GM23248 (cell line): ENCODE data around the gene EFCAB6. TPM values are rescaled to one million over a fixed set of nuclear protein-coding genes. Genes with fewer than 3 reads are reported as not detected.

Experiments
- DNase-seq: peaks from one replicate; pipeline ENCODE4 v3.0.0-alpha.2; 2015
- H2AFZ ChIP-seq: fragments of 200-600 bp; sonication (generic); 2 replicates; pipeline ENCODE4 v1.6.1; 2016; ENCODE audit warnings: antibody characterized with exemption
- H3F3A ChIP-seq: fragments of 200-600 bp; sonication (generic); 2 replicates; pipeline ENCODE4 v1.6.1; 2016; ENCODE audit warnings: mild to moderate bottlenecking, antibody characterized with exemption, mixed run types; ENCODE audit not compliant: insufficient read depth
- H3K27ac ChIP-seq: fragments of 200-600 bp; sonication (generic); 2 replicates; pipeline ENCODE4 v1.5.1; 2016; ENCODE audit warnings: mild to moderate bottlenecking
- H3K27me3 ChIP-seq: fragments of 200-600 bp; sonication (generic); replicated peaks from 2 replicates; pipeline ENCODE4 v1.6.1; 2016; ENCODE audit warnings: mild to moderate bottlenecking; ENCODE audit not compliant: insufficient read depth
- H3K36me3 ChIP-seq: fragments of 200-600 bp; sonication (generic); 2 replicates; pipeline ENCODE4 v1.6.1; 2016; ENCODE audit warnings: low read depth, mild to moderate bottlenecking
- H3K4me1 ChIP-seq: fragments of 200-600 bp; sonication (generic); 2 replicates; pipeline ENCODE4 v1.6.1; 2016; ENCODE audit warnings: mild to moderate bottlenecking; ENCODE audit not compliant: insufficient read depth
- H3K4me2 ChIP-seq: fragments of 200-600 bp; sonication (generic); one replicate; pipeline ENCODE4 v1.6.1; 2016; ENCODE audit warnings: mild to moderate bottlenecking; ENCODE audit not compliant: unreplicated experiment
- H3K4me3 ChIP-seq: fragments of 200-600 bp; sonication (generic); 2 replicates; pipeline ENCODE4 v1.5.1; 2016; ENCODE audit warnings: mild to moderate bottlenecking
- H3K79me2 ChIP-seq: fragments of 200-600 bp; sonication (generic); 2 replicates; pipeline ENCODE4 v1.6.1; 2016; ENCODE audit warnings: mild to moderate bottlenecking; ENCODE audit not compliant: insufficient read depth
- H3K9ac ChIP-seq: fragments of 200-600 bp; sonication (generic); 2 replicates; pipeline ENCODE4 v1.6.1; 2016; ENCODE audit warnings: mild to moderate bottlenecking
- H3K9me2 ChIP-seq: fragments of 200-600 bp; sonication (generic); 2 replicates; pipeline ENCODE4 v1.6.1; 2016; ENCODE audit warnings: mixed run types, mild to moderate bottlenecking, moderate library complexity; ENCODE audit not compliant: insufficient read depth
- H3K9me3 ChIP-seq: fragments of 200-600 bp; sonication (generic); one replicate; pipeline ENCODE4 v1.6.1; 2017; ENCODE audit warnings: low read depth
- H4K20me1 ChIP-seq: fragments of 200-600 bp; sonication (generic); 2 replicates; pipeline ENCODE4 v1.6.0; 2016; ENCODE audit not compliant: insufficient read depth
- EZH2 ChIP-seq: fragments of 200-600 bp; sonication (generic); IDR thresholded peaks from 2 replicates; pipeline ENCODE4 v1.6.1; 2018; ENCODE audit warnings: antibody characterized with exemption, mild to moderate bottlenecking; ENCODE audit not compliant: insufficient read depth, poor library complexity, severe bottlenecking
- EZH2phosphoT487 ChIP-seq: fragments of 200-600 bp; sonication (generic); IDR thresholded peaks from 2 replicates; pipeline ENCODE4 v1.6.1; 2018; ENCODE audit warnings: antibody characterized with exemption, moderate library complexity, mild to moderate bottlenecking, low read depth; ENCODE audit not compliant: insufficient read depth
- WGBS, 2 experiments: methylation state at CpG; one replicate each; pipeline ENCODE4 v1.1.6; 2015 to 2017; ENCODE audit warnings: low lambda C conversion rate in 2 of 2, low coverage in 1 of 2; ENCODE audit errors: missing lambda C conversion rate in 2 of 2; 5-methylcytosine and 5-hydroxymethylcytosine counted together
- in situ Hi-C: fragments of 300-500 bp; cut with MboI; formaldehyde crosslinking; loops from 2 replicates; pipeline ENCODE4 v1.15.0; 2020
- polyA plus RNA-seq: library from polyadenylated mRNA; unstranded; fragments of >200 nt; fragmentation: Nextera tagmentation; extraction: Ambion mirVana; gene quantifications from 2 replicates; pipeline ENCODE4 v1.2.1, GENCODE V29; 2016
- total RNA-seq: library from RNA; depleted of rRNA; stranded (reverse); fragments of >200 nt; shearing (Covaris generic); gene quantifications from 2 replicates; pipeline ENCODE4 v1.2.3, GENCODE V29; 2014

Gene EFCAB6
- total and polyA plus RNA-seq, 2 experiments from 2014 or later = 1.5 to 2.1 TPM

- in situ Hi-C loops = no loop called here
- no peaks in the 10 kb centered on the region for H3F3A ChIP-seq
- H3K4me3 ChIP-seq = no peak overlapping the region
- TF ChIP-seq EZH2 (no peak), EZH2phosphoT487 (no peak)
- no peaks in the 10 kb centered on the region for H3K36me3 ChIP-seq
- no peak overlapping the region for H3K27ac ChIP-seq
- H3K9me2 ChIP-seq = no peaks in the 10 kb centered on the region
- no peak overlapping the region for H2AFZ ChIP-seq
- no peak for DNase-seq
- no peaks in the 10 kb centered on the region for H3K79me2 ChIP-seq
- 69 to 76% methylated on average over 4 of the region's 4 CpGs for WGBS, 2 experiments
- H3K4me1 ChIP-seq = no peaks in the 10 kb centered on the region
- peaks cover 36% of the 10 kb centered on the region for H3K27me3 ChIP-seq
- no peak overlapping the region for H3K4me2 ChIP-seq
- H4K20me1 ChIP-seq = no peaks in the 10 kb centered on the region
- H3K9me3 ChIP-seq = no peaks in the 10 kb centered on the region
- no peak overlapping the region for H3K9ac ChIP-seq
These were observed 43.3 kb upstream of the EFCAB6 start for GRCh38 chr22:43855431-43855830.

DNA sequence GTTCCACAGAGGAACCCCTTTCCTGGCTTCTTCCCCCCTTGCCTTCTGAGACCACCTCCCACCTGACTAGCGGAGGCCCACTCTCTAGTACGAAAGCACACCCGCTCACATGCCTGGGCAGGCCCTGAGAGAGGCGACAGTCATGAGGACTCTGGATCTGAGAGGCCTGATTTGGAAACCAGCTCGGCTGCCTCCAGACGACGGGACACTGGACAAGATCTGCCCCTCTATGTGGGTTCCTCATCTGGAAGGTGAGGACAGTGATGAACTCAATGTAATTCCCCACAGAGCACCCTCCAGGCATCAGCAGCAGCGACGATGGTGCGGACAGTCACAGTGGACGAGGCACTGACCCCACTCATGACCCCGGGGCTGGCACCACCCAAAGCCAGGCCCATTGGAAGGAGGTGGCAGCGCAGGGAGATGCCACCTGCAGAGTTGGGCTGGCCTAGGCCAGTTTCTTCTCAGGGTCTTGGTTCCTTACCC lies 42.7 kb upstream of the EFCAB6 start:
- Histone ChIP-seq H3K36me3 (no peaks in the 10 kb centered on the region), H3K4me1 (no peaks in the 10 kb centered on the region), H3K9me2 (no peaks in the 10 kb centered on the region), H3K27ac (no peak overlapping the region), H3K79me2 (no peaks in the 10 kb centered on the region), H3K4me3 (no peak overlapping the region), H3F3A (no peaks in the 10 kb centered on the region), H2AFZ (no peak overlapping the region), H3K9ac (no peak overlapping the region), H3K4me2 (no peak overlapping the region), H3K27me3 (peaks cover 39% of the 10 kb centered on the region), H4K20me1 (no peaks in the 10 kb centered on the region), H3K9me3 (no peaks in the 10 kb centered on the region)
- in situ Hi-C loops = no loop called here
- DNase-seq = no peak
- TF ChIP-seq EZH2phosphoT487 (no peak), EZH2 (no peak)
- WGBS, 2 experiments = 65 to 76% methylated on average over 13 of the region's 13 CpGs

GRCh38 chr22:43854121-43854785 lies 42.1 kb upstream of the EFCAB6 start:
- Histone ChIP-seq H2AFZ (no peak overlapping the region), H3F3A (no peaks in the 10 kb centered on the region), H3K79me2 (no peaks in the 10 kb centered on the region), H3K4me3 (no peak overlapping the region), H3K36me3 (no peaks in the 10 kb centered on the region), H3K27me3 (peaks cover 42% of the 10 kb centered on the region), H3K9me2 (no peaks in the 10 kb centered on the region), H3K4me1 (no peaks in the 10 kb centered on the region), H4K20me1 (no peaks in the 10 kb centered on the region), H3K27ac (no peak overlapping the region), H3K4me2 (no peak overlapping the region), H3K9ac (no peak overlapping the region), H3K9me3 (no peaks in the 10 kb centered on the region)
- in situ Hi-C loops = no loop called here
- WGBS, 2 experiments = 54 to 60% methylated on average over 14 of the region's 14 CpGs
- no peak for DNase-seq
- no peak for TF ChIP-seq EZH2phosphoT487
- TF ChIP-seq EZH2 = no peak

GRCh38 chr22:43853328-43853931 lies 41.3 kb upstream of the EFCAB6 start:
- peaks cover 38% of the 10 kb centered on the region for H3K27me3 ChIP-seq
- in situ Hi-C loops = no loop called here
- H3K9me2 ChIP-seq = no peaks in the 10 kb centered on the region
- no peak overlapping the region for H2AFZ ChIP-seq
- no peak for TF ChIP-seq EZH2phosphoT487
- no peak for TF ChIP-seq EZH2
- H3K79me2 ChIP-seq = no peaks in the 10 kb centered on the region
- H3F3A ChIP-seq = no peaks in the 10 kb centered on the region
- no peak for DNase-seq
- no peak overlapping the region for H3K4me2 ChIP-seq
- no peaks in the 10 kb centered on the region for H3K4me1 ChIP-seq
- no peaks in the 10 kb centered on the region for H3K9me3 ChIP-seq
- no peaks in the 10 kb centered on the region for H4K20me1 ChIP-seq
- no peak overlapping the region for H3K9ac ChIP-seq
- 50 to 63% methylated on average over 7 to 9 of the region's 10 CpGs for WGBS, 2 experiments
- H3K36me3 ChIP-seq = no peaks in the 10 kb centered on the region
- H3K27ac ChIP-seq = no peak overlapping the region
- H3K4me3 ChIP-seq = no peak overlapping the region
